Nephron progenitor cell (in vitro differentiated cells): ENCODE measurements around the gene CD3D.
A peak's percentile ranks its signal among the peaks of the same experiment; 100 is the strongest.

ENCODE experiments used
- DNase-seq: peaks from one replicate; pipeline ENCODE4 v3.0.0; 2021
- H3K27ac Mint-ChIP-seq: 2 replicates; pipeline ENCODE4 v1.8.0; 2021; ENCODE audit warnings: mild to moderate bottlenecking, moderate library complexity, mixed read lengths
- H3K27me3 Mint-ChIP-seq: 2 replicates; pipeline ENCODE4 v1.8.0; 2021; ENCODE audit warnings: mild to moderate bottlenecking, low read depth, mixed read lengths; ENCODE audit not compliant: poor library complexity
- H3K36me3 Mint-ChIP-seq: 2 replicates; pipeline ENCODE4 v1.8.0; 2021; ENCODE audit warnings: low read depth, mixed read lengths
- H3K4me1 Mint-ChIP-seq: 2 replicates; pipeline ENCODE4 v1.8.0; 2021; ENCODE audit warnings: mixed read lengths
- H3K4me3 Mint-ChIP-seq: 2 replicates; pipeline ENCODE4 v1.8.0; 2021; ENCODE audit warnings: mild to moderate bottlenecking, moderate library complexity, mixed read lengths
- H3K9me3 Mint-ChIP-seq: 2 replicates; pipeline ENCODE4 v1.8.0; 2021; ENCODE audit warnings: mild to moderate bottlenecking, moderate library complexity, mixed read lengths
- CTCF ChIP-seq: fragments of 200-600 bp; sonication (generic); IDR thresholded peaks from 2 replicates; pipeline ENCODE4 v1.5.0; 2021; ENCODE audit warnings: antibody characterized with exemption

Gene CD3D

GRCh38 chr11:118359295-118359958 is 16.9 kb upstream of the CD3D start, which contains the start of gene UBE4A:
Gene UBE4A (plus strand): TSS chr11:118359600. CDS start chr11:118365081, 5,481 bp downstream.
- Mint-ChIP-seq H3K4me3 (peak within 1 kb of the TSS; percentile 96), H3K9me3 (peaks cover 11% of the 10 kb centered on the region), H3K36me3 (peaks cover 8% of the 10 kb centered on the region), H3K27ac (peak within 1 kb of the TSS; percentile 57), H3K27me3 (peaks cover 31% of the 10 kb centered on the region), H3K4me1 (peaks cover 14% of the 10 kb centered on the region)
- TF ChIP-seq CTCF, result no peak
- peak; percentile 93 for DNase-seq

GRCh38 chr11:118358071-118358470 is 15.6 kb upstream of the CD3D start:
- no peak overlapping the region for H3K4me3 Mint-ChIP-seq
- TF ChIP-seq CTCF, result no peak
- DNase-seq, result no peak
- H3K27me3 Mint-ChIP-seq, result peaks cover 40% of the 10 kb centered on the region
- H3K4me1 Mint-ChIP-seq, result peaks cover 14% of the 10 kb centered on the region
- peaks cover 11% of the 10 kb centered on the region for H3K9me3 Mint-ChIP-seq
- H3K36me3 Mint-ChIP-seq, result peaks cover 8% of the 10 kb centered on the region
- H3K27ac Mint-ChIP-seq, result no peak overlapping the region

GRCh38 chr11:118353084-118353710 is 10.7 kb upstream of the CD3D start:
- no peak overlapping the region for H3K4me3 Mint-ChIP-seq
- H3K9me3 Mint-ChIP-seq, result no peaks in the 10 kb centered on the region
- no peaks in the 10 kb centered on the region for H3K4me1 Mint-ChIP-seq
- DNase-seq, result no peak
- no peaks in the 10 kb centered on the region for H3K36me3 Mint-ChIP-seq
- peak; percentile 55 for TF ChIP-seq CTCF
- H3K27ac Mint-ChIP-seq, result no peak overlapping the region
- peaks cover 76% of the 10 kb centered on the region for H3K27me3 Mint-ChIP-seq

GRCh38 chr11:118349475-118349874 is 7.0 kb upstream of the CD3D start:
- Mint-ChIP-seq H3K4me1 (no peaks in the 10 kb centered on the region), H3K36me3 (no peaks in the 10 kb centered on the region), H3K27ac (no peak overlapping the region), H3K27me3 (peaks cover 94% of the 10 kb centered on the region), H3K9me3 (peaks cover 3% of the 10 kb centered on the region), H3K4me3 (no peak overlapping the region)
- no peak for TF ChIP-seq CTCF
- DNase-seq, result no peak

- no peak for TF ChIP-seq CTCF
- H3K27me3 Mint-ChIP-seq, result peaks cover 51% of the 10 kb centered on the region
- H3K9me3 Mint-ChIP-seq, result peaks cover 3% of the 10 kb centered on the region
- no peaks in the 10 kb centered on the region for H3K4me1 Mint-ChIP-seq
- no peak for DNase-seq
- no peaks in the 10 kb centered on the region for H3K36me3 Mint-ChIP-seq
- no peak within 1 kb of the TSS for H3K4me3 Mint-ChIP-seq
- no peak within 1 kb of the TSS for H3K27ac Mint-ChIP-seq
These were observed 1.5 kb upstream of the CD3D start, which contains the start of gene CD3G for GRCh38 chr11:118343981-118344515. Gene CD3G (plus strand): TSS chr11:118344344. CDS start chr11:118344424, 80 bp downstream.
